ENCODE measurements around the gene RBM28.

- TF ChIP-seq REST (IDR thresholded peaks at IDR 0.05; ENCODE audit: insufficient read depth in 1 of 2, low read depth in 2 of 2, low read length in 2 of 2) (no peak), POLR2AphosphoS5 (IDR thresholded peaks at IDR 0.05; ENCODE audit: low read depth, low read length) (no peak), TAF1 (IDR thresholded peaks at IDR 0.05; ENCODE audit: borderline replicate concordance, insufficient read depth, low read length) (no peak), SIN3A (IDR thresholded peaks at IDR 0.05; ENCODE audit: borderline replicate concordance, insufficient read depth, low read length) (no peak)
These were observed 20.7 kb downstream of the RBM28 start for GRCh38 chr7:128323040-128323439.
